ENCODE data around the gene CHSY1. TPM values are rescaled to one million over a fixed set of nuclear protein-coding genes. Genes with fewer than 3 reads are reported as not detected.

The CHSY1 gene
- total RNA-seq, 1 donor from 2014 or later, result 47.0 TPM

GRCh38 chr15:101267320-101268104, 15.7 kb upstream of the CHSY1 start:
- DNase-seq (ENCODE audit: low spot score), result no peak

- DNase-seq (ENCODE audit: low spot score), result no peak
These were observed 14.9 kb upstream of the CHSY1 start for GRCh38 chr15:101266787-101267186.

- no peak for DNase-seq (ENCODE audit: low spot score)
These were observed 14.2 kb upstream of the CHSY1 start for GRCh38 chr15:101266034-101266433.

GRCh38 chr15:101264911-101265641, 13.2 kb upstream of the CHSY1 start:
- DNase-seq (ENCODE audit: low spot score), result no peak

GRCh38 chr15:101264011-101264410, 12.2 kb upstream of the CHSY1 start:
- no peak for DNase-seq (ENCODE audit: low spot score)

- DNase-seq (ENCODE audit: low spot score), result no peak
These were observed 10.7 kb upstream of the CHSY1 start for GRCh38 chr15:101262551-101262950.

- DNase-seq (ENCODE audit: low spot score), result peak; percentile 69
These were observed 6.6 kb upstream of the CHSY1 start for GRCh38 chr15:101258238-101259144.

- no peak for DNase-seq (ENCODE audit: low spot score)
These were observed 4.9 kb upstream of the CHSY1 start for GRCh38 chr15:101256757-101257156.

- no peak for DNase-seq (ENCODE audit: low spot score)
These were observed 3.9 kb upstream of the CHSY1 start for GRCh38 chr15:101255615-101256241.

GRCh38 chr15:101255051-101255395, 3.2 kb upstream of the CHSY1 start:
- DNase-seq (ENCODE audit: low spot score), result no peak

- no peak for DNase-seq (ENCODE audit: low spot score)
These were observed 2.6 kb upstream of the CHSY1 start for GRCh38 chr15:101254157-101255050.

- DNase-seq (ENCODE audit: low spot score), result no peak
These were observed 988 bp upstream of the CHSY1 start for GRCh38 chr15:101252836-101253235.

- no peak for DNase-seq (ENCODE audit: low spot score)
These were observed 697 bp downstream of the CHSY1 start for GRCh38 chr15:101250873-101251829.

- peak; percentile 33 for DNase-seq (ENCODE audit: low spot score)
These were observed 1.5 kb downstream of the CHSY1 start for GRCh38 chr15:101250341-101250831.

GRCh38 chr15:101248274-101248673, 3.6 kb downstream of the CHSY1 start:
- DNase-seq (ENCODE audit: low spot score), result peak; percentile 35

GRCh38 chr15:101246824-101247745, 4.8 kb downstream of the CHSY1 start:
- peak; percentile 19 for DNase-seq (ENCODE audit: low spot score)

GRCh38 chr15:101246391-101246790, 5.5 kb downstream of the CHSY1 start:
- DNase-seq (ENCODE audit: low spot score), result no peak

All from ureter (tissue), 1 donor.